ENCODE data around the gene PFDN5.
A peak's percentile ranks its signal among the peaks of the same experiment; 100 is the strongest.

The PFDN5 gene

GRCh38 chr12:53295070-53295890, at the start of gene PFDN5:
PFDN5 (plus strand) TSS chr12:53295542; CDS start chr12:53295568, 26 bp downstream.
- TF ChIP-seq, protein P1, sequence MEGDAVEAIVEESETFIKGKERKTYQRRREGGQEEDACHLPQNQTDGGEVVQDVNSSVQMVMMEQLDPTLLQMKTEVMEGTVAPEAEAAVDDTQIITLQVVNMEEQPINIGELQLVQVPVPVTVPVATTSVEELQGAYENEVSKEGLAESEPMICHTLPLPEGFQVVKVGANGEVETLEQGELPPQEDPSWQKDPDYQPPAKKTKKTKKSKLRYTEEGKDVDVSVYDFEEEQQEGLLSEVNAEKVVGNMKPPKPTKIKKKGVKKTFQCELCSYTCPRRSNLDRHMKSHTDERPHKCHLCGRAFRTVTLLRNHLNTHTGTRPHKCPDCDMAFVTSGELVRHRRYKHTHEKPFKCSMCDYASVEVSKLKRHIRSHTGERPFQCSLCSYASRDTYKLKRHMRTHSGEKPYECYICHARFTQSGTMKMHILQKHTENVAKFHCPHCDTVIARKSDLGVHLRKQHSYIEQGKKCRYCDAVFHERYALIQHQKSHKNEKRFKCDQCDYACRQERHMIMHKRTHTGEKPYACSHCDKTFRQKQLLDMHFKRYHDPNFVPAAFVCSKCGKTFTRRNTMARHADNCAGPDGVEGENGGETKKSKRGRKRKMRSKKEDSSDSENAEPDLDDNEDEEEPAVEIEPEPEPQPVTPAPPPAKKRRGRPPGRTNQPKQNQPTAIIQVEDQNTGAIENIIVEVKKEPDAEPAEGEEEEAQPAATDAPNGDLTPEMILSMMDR (IDR thresholded peaks at IDR 0.05; ENCODE audit: low read depth, low read length) = no peak
- DNase-seq (ENCODE audit: extremely low read depth, low read depth) = peak; percentile 78

DNA sequence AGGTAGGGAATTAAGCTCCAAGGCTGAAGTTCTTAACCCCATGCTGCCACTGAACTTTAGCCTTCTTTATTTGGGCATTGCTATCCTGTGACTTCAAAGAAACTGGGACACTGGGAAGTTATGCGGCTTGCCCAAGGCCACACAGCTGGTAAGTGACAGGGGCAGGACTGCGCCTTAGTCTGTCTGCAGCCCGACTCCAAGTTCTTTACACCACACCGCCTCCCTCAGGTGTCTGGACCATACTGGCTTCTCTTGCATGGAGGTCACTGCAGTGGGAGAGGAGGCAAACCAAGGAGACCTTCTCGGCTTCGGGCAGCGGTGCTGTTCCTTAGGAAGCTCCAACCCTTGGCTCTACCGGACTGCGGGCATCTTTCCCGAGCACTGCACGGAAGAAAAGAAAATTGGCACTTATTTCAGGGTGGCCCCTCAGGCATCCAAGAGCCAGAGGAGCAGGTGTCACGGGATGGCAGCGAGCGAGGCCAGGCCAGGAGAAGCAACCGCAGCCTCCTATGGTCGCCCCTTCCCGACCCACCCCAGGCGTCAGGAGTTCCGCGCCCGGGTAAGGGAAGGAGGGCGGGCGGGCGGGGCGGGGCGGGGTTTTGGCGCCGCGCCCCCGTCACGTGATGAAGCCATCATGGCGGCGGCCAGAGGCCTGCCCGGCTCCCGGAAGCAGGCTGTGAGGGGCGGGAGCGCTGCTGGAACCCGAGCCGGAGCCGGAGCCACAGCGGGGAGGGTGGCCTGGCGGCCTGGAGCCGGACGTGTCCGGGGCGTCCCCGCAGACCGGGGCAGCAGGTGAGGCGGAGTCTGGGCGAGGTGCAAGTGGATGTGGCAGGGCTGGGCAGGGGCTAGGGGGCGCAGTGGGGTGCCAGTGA, 43.6 kb upstream of the PFDN5 start:
- TF ChIP-seq, protein P1 (IDR thresholded peaks at IDR 0.05; ENCODE audit: low read depth, low read length) = peak; percentile 48
- DNase-seq (ENCODE audit: extremely low read depth, low read depth) = peak; percentile 27

DNA sequence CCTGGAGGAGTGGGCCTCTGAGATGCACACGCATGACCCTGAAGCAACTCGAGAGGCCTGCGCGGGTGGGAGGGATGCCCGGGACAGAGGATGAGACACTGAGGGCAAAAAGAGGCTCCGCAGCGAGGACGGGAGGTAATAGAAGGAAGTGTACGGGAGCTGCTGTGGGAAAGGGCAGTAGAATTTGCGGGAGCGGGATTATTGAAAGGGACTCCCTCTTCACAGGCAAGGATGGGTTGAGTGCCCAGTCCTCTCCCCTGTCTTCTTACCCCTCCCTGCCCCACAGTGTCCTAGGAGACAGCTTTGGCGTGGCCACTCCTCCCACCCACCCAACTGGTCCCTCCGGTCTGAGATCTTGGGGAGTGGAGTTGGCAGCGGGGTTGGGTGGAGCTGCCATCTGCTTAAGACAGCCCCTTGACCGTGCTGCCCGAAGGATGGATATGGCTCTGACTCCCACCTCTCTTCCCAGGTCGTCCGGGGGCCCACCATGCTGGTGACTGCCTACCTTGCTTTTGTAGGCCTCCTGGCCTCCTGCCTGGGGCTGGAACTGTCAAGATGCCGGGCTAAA, 42.9 kb upstream of the PFDN5 start:
- DNase-seq (ENCODE audit: extremely low read depth, low read depth) = no peak
- TF ChIP-seq, protein P1 (IDR thresholded peaks at IDR 0.05; ENCODE audit: low read depth, low read length) = no peak

- TF ChIP-seq, protein P1 (IDR thresholded peaks at IDR 0.05; ENCODE audit: low read depth, low read length) = no peak
- DNase-seq (ENCODE audit: extremely low read depth, low read depth) = no peak
These were observed 42.0 kb upstream of the PFDN5 start for GRCh38 chr12:53253298-53253697.

DNA sequence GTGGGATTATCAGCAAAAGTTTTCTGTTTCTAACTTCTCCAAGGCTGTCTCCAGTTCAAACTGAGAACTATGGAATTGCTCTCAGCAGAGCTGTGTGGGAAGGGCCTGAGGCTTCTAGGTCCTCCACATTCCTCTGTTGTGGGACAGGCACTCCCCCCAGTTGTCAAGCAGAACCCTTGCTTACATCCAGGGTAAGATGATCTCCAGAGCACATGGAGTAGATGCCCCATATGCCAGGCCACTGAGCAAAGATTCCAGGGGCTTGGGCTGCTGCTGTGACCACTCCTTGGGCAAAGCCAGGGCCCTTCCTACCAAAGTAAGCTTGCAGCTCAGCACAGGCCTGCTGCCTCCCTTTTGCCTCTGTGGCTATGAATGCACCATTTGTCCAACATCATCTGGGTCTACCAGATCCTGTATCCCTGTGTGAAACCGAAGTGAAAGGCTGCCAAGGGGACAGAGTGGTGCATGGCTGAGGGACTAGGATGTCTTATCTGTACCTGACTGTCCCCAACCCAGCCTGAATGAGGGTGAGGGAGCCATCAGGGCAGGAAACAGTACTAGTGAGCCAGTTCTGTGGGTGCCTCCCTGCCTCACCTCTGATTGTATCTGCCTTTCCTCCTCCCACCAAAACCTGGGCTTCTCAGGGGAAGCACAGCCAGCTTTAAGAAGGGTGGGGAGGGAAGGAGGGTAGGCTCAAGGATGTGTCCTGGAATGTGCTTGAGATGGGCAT, 40.4 kb upstream of the PFDN5 start:
- TF ChIP-seq, protein P1 (IDR thresholded peaks at IDR 0.05; ENCODE audit: low read depth, low read length) = no peak
- DNase-seq (ENCODE audit: extremely low read depth, low read depth) = no peak

DNA sequence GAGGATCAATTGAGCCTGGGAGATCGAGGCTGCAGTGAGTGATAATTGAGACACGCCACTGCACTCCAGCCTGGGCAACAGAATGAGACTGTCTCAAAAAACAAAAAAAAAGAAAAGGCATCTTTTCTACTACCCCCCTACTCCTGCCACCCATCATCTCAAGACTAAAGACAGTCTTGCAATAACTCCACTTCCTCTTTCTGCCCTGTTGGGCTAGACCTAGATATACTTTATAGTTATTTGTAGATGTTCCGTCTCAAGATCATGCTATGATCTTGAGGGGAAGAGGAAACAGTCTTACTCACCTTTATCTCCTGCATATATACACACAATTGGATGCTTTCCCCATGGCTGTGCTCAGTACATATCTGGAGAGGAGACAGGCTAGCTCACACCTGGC, 39.3 kb upstream of the PFDN5 start:
- DNase-seq (ENCODE audit: extremely low read depth, low read depth) = no peak
- TF ChIP-seq, protein P1 (IDR thresholded peaks at IDR 0.05; ENCODE audit: low read depth, low read length) = no peak

Data from AG09319 (cell line).